ENCODE measurements around the gene UBL4A.

The UBL4A gene

DNA sequence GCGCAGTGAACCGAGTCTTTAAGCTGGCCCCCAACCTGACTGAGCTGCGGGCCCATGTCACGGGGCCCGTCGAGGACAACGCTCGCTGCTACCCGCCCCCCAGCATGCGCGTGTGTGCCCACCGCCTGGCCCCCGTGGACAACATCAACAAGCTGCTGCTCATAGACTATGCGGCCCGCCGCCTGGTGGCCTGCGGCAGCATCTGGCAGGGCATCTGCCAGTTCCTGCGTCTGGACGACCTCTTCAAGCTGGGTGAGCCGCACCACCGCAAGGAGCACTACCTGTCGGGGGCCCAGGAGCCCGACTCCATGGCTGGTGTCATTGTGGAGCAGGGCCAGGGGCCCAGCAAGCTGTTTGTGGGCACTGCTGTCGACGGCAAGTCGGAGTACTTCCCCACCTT lies 26.1 kb downstream of the UBL4A start:
- DNase-seq (ENCODE audit: low read depth): no peak

DNA sequence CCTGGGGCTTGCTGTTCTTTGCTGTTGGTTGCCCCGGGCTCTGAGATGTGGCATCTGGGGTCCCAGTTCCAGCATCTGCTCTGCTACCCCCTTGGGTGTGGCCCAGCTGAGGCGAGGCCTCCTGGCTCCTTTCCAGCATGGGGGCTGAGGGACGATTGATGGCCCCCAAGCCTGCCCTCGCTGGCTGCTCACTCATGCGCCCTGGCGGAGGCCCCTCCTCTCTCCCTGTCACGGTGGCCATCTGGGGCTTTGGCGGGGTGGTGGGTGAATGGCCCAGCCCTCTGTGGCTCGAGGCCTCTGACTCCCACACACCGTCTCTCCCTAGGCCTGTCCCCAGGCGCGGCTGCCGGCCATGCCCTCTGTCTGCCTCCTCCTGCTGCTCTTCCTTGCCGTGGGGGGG lies 26.6 kb downstream of the UBL4A start:
- DNase-seq (ENCODE audit: low read depth): no peak

GRCh38 chrX:154458954-154459778 lies 27.2 kb downstream of the UBL4A start:
- no peak for DNase-seq (ENCODE audit: low read depth)

DNA sequence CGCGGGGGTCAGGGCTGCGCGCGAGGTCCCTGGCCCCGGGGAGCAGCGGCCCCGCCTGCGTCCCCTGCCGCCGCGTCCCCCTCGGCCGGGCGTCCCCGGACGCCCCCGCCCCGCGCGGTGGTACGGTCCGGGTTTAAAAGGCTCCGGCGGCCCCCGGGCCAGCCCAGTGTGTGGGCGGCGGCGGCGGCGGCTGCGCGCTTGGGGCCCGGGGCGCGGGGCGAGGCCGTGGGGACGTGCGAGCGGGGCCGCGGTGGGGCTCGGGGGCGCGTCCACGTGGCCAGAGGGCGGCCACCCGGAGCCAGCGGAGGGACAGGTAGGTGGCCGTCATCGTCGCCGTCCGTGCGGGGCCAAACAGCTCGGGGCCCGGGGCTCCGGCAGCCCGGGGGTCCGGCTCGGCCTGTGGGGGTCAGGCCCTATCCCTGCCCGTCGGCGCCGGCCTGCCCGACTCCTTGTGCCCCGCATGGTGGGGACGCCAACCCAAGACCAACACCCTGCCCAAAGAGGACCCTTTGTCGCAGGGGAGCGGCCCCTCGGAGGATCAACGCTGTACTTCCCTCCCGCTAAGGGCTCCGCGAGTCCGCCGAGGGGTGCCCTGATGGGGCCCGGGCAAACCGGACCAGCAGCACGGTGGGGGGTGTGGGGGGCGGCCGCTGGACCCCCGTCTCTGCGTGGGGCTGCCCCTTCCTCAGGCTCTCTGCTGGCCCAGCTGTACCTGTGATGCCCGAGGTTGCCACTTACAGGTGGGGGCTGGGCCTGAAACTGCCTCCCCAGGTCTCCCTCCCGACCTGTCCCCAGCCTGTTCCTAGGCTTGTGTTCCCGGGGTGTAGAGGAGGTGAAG lies 28.1 kb downstream of the UBL4A start, which contains the start of gene PLXNA3:
Gene PLXNA3 (plus strand): TSS at position 166 of the 838 bp plus-strand sequence. CDS start 1,903 bp downstream, outside the sequence.
- peak; percentile 53 for DNase-seq (ENCODE audit: low read depth)

DNA sequence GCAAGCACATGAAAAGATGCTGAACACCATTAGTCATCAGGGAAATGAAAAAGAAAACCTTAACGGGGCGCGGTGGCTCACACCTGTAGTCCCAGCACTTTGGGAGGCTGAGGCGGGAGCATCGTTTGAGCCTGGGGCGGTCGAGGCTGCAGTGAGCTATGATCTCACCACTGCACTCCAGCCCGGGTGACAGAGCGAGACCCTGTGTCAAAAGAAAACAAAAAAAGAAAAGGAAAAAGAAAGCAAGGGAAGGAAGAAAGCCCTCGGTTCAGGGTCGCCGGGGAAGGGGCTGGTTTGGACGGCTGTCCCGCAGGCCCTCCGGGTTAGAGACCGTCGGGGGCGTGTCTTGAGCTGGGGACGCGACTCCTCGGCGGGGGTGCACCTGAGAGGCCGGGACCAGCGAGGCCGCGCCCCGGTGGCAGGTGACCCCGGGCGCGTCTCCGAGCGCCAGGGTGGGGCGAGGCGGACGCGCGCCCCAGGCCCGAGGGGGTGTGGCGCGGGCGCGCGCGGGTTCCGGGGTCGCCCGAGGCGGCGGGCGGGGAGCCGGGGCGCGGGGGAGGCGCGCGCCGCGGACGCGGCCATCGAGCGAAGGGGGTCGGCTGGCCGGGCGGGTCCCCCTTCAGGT lies 28.8 kb downstream of the UBL4A start:
- DNase-seq (ENCODE audit: low read depth): peak; percentile 55

GRCh38 chrX:154452823-154453222 lies 33.6 kb downstream of the UBL4A start:
- no peak for DNase-seq (ENCODE audit: low read depth)

DNA sequence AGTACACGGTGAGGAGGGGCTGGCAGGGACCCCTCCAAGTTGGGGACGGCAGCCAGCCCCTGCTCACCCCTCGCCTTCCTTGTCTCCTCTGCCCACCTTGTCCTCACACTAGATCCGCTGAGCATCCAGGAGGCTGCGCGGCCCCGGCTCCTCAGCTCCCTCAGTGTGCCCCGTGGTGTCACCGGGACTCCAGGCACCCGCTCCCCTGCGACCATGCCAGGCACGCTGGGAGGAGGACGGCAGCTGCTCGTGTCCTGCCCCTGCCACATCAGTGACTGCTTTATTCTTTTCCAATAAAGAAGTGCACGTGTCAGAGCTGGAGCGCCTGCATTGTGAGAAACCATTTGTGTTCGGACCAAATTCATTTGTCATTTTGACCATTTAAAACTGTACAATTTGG lies 36.1 kb downstream of the UBL4A start:
- no peak for DNase-seq (ENCODE audit: low read depth)

GRCh38 chrX:154449618-154450017 lies 36.8 kb downstream of the UBL4A start:
- DNase-seq (ENCODE audit: low read depth): no peak

DNA sequence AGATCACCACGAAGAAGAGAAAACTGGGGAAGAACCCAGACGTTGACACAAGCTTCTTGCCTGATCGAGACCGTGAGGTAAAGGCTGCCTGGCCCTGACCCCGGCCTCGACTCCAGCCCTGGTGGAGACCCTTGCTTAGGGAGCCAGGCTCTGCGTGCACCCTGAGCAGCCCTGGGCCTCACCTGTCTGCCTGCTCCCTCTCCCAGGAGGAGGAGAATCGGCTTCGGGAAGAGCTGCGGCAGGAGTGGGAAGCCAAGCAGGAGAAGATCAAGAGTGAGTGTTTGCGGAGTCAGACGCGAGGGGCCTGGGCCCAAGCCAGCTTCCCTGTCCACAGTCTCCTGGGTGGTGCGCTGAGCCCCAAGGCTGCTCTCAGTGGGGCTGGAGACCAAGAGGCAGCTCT lies 37.9 kb downstream of the UBL4A start:
- no peak for DNase-seq (ENCODE audit: low read depth)

DNA sequence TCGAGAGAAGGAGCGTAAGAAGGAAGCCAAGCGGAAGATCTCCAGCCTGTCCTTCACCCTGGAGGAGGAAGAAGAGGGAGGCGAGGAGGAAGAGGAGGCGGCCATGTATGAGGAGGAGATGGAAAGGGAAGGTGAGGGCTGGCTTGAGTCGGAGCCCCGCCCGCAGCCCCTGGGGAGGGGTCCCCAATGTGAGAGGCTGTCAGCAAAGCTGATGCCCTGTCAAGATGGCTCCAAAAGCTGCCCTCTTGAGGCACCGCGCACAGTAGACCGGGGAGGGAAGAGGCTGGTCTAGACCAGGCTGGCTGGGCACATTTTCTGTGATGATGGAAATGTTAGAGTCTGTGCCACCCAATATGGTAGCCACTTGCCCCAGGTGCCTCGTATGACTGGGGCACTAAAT lies 40.0 kb downstream of the UBL4A start:
- no peak for DNase-seq (ENCODE audit: low read depth)

DNA sequence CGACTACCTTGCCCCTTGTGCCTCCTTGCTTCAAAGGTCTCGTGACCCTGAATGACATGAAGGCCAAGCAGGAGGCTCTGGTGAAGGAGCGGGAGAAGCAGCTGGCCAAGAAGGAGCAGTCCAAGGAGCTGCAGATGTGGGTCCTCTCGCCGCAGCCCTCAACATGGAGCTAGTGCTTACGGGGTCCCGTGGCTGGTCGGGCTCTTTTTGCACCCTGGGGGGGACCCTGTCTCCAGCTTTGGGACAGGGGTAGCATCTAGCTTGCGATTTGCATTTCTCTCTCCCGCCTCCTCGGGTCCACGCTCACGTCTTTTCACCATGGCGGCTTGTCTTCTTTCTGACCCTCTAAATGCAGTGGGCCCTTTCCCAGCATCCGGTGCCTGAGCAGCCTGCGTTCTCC lies 40.6 kb downstream of the UBL4A start:
- no peak for DNase-seq (ENCODE audit: low read depth)

DNA sequence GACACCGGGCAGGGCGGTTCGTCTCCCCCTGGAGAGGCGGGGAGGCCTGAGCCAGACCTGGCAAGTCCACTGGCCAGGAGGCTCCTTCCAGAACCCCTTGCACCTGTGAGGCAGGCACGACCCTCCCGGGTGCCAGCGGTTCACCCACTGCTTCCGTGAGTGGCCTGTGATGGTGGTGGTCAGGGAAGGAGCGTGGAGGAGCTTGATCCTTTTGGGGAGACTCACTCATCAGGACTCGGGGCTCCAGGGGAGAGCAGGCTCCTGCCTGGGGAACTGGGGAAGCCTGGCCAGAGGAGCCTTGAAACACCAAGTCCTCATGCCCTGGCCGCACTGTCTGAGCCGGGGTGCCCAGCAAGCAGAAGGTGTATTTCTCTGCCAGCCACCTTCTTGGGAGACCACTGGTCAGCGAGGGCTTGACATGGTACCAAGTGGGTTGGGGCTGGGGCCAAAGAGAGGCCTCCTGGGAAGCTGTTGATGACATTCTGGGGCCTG lies 41.6 kb downstream of the UBL4A start:
- DNase-seq (ENCODE audit: low read depth): no peak

GRCh38 chrX:154443992-154444754 lies 42.2 kb downstream of the UBL4A start, which contains the start of gene FAM50A:
Gene FAM50A, plus strand, starts transcription at chrX:154444141. Its CDS starts 95 bp downstream, at chrX:154444236.
- peak; percentile 61 for DNase-seq (ENCODE audit: low read depth)

DNA sequence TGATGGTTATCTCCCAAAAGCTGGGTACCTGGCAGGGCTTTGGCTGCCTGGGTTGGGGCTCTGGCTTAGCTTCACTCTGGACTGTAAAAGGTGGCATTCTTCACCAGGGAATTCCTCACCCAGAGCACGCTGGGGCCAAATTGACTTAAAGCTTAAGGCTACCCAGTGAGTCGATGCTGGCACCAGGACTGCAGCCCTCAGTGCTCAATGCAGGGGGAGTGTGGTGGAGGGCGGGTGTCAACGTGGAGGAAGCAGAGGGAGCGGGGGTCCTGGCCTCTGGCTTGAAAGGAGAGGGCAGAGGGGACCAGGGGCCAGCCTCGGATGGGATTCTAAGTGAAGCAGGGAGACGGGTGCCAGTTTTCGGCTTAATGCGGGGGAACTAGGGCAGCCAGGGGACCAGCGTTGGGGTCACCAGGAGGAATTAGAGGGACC lies 42.9 kb downstream of the UBL4A start:
- DNase-seq (ENCODE audit: low read depth): no peak

DNA sequence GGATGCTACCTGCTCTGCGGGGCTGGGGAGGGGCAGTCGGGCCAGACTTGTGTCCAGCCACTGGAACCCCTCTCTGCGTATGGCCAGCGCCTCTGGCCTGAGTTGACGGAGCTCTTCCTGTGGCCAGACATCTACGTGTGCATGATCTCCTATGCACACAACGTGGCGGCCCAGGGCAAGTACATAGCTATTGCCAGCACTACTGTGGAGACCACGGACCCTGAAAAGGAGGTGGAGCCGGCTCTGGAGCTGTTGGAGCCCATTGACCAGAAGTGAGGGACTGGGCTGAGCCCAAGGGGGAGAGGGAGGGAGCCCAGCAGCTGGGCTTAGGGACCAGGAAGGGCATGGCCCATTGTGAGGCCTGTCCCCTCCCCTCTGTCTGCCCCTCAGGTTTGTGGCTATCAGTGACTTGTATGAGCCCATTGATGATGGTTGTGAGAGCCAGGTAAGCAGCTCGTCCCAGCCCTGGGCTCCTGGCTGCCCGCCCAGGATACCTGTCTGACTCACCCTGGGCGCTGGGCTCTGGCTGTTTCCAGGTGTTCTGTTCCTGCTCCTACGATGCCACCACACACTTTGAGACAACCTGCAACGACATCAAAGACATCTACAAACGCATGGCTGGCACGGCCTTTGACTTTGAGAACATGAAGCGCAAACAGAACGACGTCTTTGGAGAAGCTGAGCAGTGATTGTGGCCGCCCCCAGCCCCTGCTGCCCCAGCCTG lies 44.3 kb downstream of the UBL4A start:
- DNase-seq (ENCODE audit: low read depth): no peak

DNA sequence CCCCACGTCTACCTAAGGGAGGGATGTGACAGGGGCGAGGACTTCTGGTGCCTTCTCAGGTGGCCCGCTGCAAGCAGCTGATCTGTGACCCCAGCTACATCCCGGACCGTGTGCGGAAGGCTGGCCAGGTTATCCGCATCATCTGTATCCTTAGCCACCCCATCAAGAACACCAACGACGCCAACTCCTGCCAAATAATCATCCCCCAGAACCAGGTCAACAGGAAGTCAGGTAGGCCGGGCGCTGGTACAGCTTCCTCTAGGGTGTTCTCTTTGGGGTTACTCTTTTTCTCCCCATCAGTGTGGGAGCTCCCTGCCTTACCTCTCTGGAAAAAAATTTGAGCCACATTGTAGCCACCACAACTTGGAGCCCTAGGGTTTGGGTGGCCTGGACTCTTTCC lies 44.9 kb downstream of the UBL4A start:
- no peak for DNase-seq (ENCODE audit: low read depth)

DNA sequence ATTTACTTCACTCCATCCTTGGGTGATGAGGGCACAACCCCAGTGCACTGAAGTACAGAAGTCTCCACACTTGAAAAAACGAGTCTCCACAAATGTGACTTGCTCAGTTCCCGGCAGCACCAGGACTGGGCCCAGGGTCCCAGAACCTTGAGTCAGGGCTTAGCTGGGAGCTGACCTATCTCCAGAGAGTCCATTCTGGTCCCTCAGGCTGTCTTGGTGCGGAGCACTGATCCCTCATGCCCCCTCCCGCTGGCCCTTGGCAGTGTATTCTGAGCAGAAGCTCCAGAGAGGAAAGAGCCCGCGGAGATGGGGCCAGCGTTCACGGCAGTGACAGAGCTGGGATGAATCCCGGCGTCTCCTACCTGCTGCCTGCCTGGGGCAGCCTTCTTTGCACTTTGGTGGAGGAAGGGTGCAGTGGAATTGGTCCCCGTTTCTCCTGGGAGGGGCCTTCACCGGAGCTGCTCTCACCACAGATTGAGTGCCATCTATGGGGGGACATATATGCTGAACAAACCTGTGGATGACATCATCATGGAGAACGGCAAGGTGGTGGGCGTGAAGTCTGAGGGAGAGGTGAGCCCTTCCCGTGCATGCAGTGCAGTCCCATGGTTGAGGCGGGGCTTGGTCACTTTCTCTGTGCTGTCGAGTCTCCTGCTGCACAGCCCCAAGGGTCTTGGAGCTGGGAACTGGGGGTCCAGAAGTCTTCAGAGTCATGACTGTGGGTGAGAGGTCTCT lies 45.6 kb downstream of the UBL4A start:
- no peak for DNase-seq (ENCODE audit: low read depth)

DNA sequence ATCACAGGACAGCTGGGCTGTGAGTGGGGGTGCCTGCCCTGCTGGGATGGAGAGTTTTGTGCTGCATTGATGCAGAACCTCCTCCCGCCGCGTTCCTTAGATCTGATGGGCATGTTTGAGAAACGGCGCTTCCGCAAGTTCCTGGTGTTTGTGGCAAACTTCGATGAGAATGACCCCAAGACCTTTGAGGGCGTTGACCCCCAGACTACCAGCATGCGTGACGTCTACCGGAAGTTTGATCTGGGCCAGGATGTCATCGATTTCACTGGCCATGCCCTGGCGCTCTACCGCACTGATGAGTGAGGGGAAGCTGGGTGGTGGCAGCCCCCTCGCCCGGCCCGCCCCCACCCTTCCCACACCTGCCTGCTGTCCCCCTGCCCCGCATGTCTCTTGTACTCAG lies 46.6 kb downstream of the UBL4A start:
- DNase-seq (ENCODE audit: low read depth): no peak

- no peak for DNase-seq (ENCODE audit: low read depth)
Observed at GRCh38 chrX:154437971-154438893, 48.2 kb downstream of the UBL4A start.

Measured in T-helper 22 cell (primary cell).